HG03571 (cell line): ENCODE measurements around the gene RTL1.

Experiments
- ATAC-seq: cut with Tn5 transposase; IDR thresholded peaks from one replicate; pipeline ENCODE4 v1.9.1; 2021; ENCODE audit not compliant: unreplicated experiment

The RTL1 gene

DNA sequence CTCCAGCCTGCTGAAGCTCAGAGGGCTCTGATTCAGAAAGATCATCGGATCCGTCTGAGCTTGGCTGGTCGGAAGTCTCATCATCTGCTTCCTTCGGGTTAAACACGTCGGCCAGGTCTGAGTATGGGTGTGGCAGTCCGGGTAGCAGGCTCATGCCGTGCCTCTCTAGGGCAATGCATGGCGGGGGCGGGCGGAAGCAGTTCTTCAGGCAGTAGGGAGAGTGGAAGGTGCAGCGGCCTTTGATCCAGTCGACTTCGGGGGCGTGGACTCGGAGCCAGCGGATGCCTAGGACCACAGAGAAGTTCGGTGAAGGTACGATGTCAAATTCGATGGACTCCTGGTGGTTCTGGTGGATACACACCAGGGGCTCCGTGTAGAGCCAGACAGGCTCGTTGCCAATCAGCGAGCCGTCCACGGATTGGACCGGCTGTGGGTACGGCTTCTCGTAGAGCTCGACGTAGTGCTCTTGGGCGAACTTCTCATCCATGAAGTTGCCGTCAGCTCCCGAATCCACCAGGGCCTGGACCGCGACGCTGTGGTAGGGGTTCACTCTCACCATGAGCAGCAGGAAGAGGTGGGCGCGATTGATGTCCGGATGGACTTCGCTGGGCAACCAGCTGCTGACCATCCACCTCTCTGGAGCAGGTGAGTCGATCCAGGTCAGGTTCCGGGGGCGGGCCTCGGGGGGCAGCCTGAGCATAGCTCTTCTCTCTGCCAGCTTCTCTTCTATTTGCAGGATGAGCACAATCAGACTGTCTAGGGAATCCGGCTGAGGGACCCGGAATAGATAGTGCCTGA, 20.3 kb downstream of the RTL1 start:
- ATAC-seq: no peak

DNA sequence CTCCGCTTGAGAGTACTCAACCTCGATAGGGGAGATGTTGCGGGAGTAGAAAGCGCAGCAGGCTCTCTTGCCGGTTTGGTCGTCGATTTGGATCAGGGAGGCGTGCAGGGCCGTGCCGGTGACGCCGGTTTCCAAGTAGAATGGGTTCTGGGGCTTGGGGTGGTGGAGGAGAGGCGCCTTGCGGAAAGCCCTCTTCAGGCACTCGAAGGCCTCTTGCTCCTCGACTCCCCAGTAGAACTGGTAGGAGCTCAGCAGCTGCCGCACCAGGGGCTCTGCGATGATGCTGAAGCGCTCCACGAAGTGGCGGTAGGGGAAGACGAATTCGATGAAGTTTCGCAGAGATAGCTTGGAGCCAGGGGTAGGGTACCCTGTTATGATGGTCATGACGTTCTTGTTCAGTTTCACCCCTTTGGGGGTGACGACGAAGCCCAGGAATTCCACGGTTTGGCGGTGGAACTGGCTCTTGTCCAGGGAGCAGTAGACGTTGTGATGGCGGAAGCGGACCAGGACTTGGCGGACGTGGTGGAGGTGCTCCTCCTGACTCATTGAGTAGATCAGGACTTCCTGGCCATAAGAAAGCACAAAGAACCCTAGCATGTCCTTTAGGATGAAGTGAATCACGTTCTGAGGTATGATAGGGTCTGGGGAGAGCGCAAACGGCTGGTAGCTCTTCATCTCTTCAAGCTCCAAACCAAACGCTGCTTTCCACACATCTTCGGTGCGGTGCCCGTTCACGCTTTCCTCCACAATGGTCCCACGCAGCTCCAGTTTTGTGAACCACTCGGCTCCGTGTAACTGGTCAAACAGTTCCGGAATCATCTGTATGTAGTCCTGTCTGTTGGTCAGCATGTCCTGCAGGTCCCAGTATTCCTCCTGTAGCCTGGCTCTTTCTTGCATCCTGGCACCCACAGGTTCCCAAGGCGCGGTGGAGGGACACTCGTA, 21.2 kb downstream of the RTL1 start:
- ATAC-seq: no peak

DNA sequence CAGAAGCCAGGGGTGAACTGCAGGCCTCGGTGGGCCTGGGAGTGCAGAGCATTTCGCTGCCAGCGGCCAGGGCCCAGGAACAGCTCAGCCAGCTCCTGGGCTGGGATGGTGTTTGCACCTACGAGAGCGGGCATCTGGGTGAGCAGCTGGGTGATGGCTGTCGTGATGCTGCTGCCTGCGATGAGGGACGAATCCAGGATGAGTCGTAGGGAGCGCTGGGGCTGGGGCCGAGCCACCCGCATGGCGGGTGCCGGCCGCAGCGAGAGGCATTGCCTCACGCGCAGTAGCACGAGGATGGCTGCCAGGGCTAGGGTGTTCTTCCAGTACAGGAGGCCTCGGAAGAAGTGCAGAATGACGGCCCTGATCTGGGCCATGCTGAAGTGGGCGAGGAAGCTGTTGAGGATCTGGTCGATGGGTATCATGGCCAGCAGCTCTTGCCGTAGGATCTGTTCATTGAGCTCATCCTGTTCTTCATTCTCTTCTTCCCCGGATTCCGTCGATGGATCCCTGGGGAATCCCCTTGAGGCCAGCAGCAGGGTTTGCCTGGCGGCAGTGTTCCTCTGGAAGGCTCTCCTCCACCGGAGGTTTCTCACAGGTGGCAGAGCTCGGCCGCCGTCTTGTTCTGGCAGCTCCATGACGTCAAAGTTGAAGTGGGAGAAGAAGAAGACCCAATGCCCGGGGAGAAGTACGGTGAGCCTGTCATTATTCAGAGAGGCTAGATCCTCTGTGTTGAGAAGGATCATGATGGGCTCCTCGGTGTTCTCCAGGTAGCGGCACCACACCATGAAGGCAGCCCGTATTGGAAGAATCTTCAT, 22.1 kb downstream of the RTL1 start:
- no peak for ATAC-seq

DNA sequence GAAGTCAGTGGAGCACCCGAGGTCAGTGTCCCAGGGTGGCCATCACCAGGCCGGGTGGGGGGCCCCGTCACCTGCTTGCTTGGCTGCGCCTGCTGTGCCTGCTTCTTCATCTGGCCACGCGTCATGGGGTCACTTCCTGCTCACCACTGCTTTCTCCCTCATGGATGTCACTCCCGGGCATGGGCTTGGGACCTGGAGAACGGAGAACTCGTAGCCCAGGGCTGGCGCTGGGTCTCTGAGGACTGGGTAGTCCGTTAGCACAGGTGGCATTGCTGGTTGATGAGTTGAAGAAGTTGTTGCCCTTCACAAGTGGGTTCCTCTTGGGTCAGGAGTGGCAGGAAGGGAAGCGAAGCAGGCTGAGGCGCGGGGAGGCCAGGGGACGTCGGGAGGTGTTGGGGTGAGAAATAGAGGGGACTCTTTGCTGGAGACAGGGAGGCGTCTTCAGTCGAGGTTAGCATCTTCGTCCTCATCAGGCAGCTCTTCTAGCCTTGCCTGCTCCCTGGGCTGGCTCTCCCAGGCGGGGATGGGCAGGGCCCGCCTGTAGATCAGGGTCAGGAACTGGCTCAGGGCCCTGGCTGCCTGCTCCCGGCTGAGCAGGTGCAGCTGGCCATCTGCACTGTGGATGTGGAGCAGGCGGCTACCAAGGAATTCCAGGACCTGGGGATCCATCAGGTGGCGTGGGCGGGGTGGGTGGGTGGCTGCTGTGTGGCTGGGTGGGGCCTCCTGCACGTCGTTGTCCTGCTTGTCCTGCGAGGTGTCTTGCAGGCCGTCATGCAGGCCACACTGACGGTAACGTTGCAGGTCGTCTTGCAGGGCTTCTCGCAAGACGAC, 23.0 kb downstream of the RTL1 start:
- ATAC-seq: no peak

DNA sequence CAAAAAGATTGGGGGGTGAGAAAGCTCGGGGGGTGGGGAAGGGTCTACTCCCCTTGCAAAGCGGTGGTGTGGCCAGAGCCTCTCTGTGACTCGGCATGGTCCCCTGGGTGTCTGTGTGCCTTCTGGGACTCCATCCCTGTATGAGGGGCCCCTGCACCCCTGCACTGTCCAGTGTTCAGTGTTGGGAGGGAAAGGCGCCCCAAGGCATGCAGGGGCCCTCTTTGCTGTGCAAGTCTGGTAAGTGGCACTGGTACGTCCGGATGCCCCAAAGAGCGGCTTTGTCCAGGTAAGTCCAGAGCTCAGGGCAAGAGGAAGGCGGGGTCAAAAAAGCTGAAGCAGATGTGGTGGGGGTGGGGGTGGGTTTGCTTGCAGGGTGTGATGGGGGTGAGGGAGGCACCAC, 23.7 kb downstream of the RTL1 start:
- ATAC-seq: no peak

DNA sequence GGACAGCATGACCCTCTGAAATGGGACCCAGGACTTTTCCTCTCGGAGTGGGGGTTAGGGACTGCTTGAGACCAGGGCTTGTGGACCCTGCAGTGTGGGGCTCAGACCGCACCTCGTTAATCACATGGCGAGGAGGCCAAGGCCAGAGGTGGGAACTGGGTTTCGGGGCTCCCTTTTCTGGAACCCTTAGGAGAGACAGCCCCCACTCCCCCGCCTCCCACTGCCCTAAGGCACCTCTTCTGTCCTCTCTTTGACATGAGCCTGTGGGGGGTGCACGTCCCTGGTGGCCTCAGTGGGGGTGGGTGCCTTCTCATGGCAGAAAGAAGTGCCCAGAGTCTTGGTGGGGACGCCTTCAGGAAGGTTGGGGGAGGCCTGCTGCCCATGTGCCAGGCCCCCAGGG, 24.3 kb downstream of the RTL1 start:
- ATAC-seq: no peak

GRCh38 chr14:100878271-100879146, 25.0 kb downstream of the RTL1 start:
- no peak for ATAC-seq

- ATAC-seq: no peak
Measured at GRCh38 chr14:100875861-100876590, 27.5 kb downstream of the RTL1 start.

GRCh38 chr14:100875126-100875525, 28.4 kb downstream of the RTL1 start:
- no peak for ATAC-seq

DNA sequence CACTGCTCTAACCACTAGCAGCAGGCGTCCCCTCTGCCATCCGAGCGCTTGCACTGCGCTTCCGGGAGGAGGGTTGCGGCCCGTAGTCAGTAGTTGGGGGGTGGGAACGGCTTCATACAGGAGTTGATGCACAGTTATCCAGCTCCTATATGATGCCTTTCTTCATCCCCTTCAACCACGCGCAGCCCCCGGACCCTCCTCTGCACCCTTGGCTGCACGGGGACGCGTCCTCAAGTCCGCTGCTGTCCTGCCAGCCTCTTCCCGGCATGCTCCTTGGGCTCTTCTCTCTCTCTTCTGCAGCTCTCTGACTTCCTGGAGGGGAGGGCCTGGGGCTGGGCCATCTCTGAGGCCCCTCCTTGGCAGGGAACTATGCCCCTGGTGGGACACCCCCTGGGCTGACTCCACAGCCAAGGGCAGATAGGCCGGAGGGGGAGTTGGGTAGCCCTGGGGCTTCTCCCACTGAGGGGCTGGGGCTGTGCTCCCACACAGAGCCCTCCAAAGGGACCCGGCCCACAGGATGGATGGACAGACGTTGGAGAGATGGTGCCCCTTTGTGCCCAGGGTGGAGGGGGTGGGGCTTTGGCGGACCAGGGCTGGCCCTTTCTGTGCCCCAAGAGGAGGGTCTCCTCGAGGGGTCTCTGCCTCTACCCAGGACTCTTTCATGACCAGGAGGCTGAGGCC, 29.0 kb downstream of the RTL1 start:
- ATAC-seq: no peak

GRCh38 chr14:100874051-100874410, 29.5 kb downstream of the RTL1 start:
- ATAC-seq: no peak

DNA sequence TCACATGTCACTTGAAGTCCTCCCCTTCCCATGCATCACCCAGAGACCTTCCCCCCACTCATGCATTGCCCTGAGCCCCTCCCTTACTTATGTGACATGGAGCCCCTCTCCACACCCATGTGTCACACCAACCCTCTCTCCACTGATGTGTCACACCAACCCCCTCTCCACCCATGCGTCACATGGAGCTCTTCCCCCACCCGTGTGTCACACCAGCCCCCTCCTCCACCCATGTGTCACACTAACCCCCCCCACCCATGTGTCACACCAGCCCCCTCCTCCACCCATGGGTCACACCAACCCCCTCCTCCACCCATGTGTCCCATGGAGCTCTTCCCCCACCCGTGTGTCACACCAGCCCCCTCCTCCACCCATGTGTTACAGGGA, 30.4 kb downstream of the RTL1 start:
- no peak for ATAC-seq

DNA sequence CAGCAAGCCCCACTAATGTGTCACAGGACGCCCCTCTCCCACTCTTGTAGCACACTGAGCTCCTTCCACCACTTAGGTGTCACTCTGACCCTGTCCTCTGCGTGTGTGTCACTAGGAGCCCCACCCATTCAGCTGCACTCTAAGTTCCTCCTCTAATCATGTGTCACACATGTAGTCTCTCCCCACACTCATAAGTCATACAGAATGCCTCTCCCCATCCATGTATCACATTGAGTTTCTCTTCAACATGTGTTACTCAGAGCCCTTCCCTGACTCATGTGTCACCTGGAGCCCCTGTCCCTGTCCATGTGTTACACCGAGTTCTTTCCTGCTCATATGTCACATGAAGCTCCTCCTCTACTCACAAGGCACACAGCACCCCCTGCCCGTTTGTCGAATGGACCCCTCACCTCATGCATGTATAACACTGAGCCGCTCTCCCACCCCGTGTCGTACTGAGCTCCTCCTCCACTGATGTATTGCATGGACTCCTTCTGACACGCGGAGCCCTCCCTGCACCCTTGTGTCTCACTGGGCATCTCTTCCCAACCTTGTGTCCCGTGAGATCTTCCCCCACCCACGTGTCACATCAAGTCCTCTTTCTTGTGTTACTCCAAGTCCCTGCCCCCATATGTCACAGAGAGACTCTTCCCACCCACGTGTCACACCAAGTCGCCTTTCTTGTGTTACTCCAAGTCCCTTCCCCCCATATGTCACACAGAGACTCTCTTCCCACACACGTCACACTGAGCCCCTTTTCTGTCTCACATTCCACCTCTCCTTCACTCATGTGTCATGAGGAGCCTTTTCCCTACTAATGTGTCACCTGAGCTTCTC, 31.0 kb downstream of the RTL1 start:
- no peak for ATAC-seq

DNA sequence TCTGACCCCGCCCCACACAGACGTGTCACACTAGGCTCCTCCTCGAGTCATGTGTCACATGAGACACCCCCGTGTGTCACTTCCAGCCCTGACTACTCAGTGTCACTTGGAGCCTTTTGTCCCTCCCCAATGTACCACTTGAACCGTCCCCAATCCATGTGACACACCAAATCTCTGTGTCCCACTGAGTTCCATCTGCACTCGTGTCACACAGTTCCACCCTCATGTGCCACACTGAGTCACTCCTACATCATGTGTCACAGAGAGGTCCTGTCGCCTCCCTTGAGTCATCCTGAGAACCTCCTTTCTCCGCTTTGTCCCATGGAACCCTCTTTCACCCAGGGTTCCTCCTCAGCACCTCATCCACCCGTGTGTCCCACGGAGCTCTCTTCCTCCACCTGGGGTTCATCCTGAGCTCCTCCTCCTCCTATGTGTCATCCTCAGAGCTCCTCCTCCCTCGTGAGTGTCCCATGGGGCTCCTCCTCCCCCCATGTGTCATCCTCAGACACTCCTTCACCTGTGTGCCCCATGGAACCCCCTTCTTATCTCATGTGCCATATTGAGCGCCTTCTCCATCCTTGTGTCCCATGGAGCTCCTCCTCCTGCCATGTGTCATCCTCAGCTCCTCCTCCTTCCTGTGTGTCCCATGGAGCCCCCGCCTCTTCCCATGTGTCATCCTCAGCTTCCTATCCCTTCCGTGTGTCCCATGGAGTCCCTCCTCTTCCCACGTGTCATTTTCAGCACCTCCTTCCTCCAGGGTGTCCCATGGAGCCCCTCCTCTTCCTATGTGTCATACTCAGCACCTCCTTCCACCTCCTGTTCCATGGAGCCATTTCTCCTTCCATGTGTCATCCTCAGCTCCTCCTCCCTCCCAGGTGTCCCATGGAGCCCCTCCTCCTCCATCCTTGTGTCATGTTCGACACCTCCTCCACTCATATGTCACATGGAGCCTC, 32.0 kb downstream of the RTL1 start:
- ATAC-seq: no peak

DNA sequence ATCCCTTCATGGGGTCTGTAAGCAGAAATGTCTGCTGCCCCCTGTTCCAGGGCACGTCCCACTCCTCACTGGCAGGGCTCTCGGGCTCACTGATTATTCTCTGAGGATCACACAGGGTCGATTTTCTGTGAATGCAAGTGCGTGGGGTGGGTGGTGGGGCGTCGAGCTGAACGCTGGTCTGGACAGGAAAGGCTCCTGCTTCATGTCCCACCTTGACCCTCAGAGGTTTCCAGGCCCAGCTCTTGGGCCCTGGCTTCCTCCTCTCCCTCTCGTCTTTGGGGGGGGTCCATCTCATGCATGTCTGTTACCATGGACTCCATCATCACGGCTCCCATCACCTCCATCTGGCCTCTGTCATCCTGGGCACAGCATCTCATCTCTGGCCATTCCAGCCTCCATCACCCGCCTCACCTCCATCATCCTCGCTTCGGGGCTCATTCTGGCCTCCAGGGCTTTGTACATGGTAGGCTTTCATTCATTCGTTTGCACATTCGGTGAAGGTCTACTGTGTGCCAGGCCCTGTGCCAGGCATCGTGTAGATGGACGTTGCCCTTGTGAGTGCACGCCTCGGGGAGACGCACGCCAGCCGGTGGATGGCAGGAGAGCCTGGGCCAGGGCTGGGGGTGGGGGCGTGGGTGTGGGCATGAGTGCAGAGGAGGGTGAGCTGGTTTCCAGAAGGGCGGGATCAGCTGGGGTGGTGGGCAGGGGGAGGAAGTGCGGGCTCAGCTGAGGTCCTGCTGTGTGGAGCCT, 34.7 kb downstream of the RTL1 start:
- no peak for ATAC-seq
